Measurements from ENCODE around the gene ANKS1B.
"Not testable (repeated sequence)": the region's sequence is repeated elsewhere in the genome, so short reads cannot be mapped to it uniquely, and the experiment has no call there.

- TF ChIP-seq CTCF (conservative IDR thresholded peaks at IDR 0.05; ENCODE audit: low read depth, low read length); MAFK (IDR thresholded peaks at IDR 0.05; ENCODE audit: low read depth, low read length); ELK1 (IDR thresholded peaks at IDR 0.05; ENCODE audit: borderline replicate concordance, low read depth, low read length); USF2 (IDR thresholded peaks at IDR 0.05; ENCODE audit: low read depth, low read length); RCOR1 (IDR thresholded peaks at IDR 0.05; ENCODE audit: insufficient replicate concordance, low read length); SMC3 (IDR thresholded peaks at IDR 0.05; ENCODE audit: low read depth, low read length); POLR2A (IDR thresholded peaks at IDR 0.05; ENCODE audit: low read depth, low read length); RFX5 (IDR thresholded peaks at IDR 0.05; ENCODE audit: low read depth, low read length); BHLHE40 (IDR thresholded peaks at IDR 0.05; ENCODE audit: low read depth, low read length); CEBPB (IDR thresholded peaks at IDR 0.05; ENCODE audit: low read depth, low read length); RAD21 (IDR thresholded peaks at IDR 0.05; ENCODE audit: low read length): not testable (repeated sequence)
These were observed 663.5 kb downstream of the ANKS1B start for GRCh38 chr12:99321210-99321609.

Measured in IMR-90 (cell line).